Panc1 (cell line): ENCODE data around the gene ITGB1. TPM values are rescaled to one million over a fixed set of nuclear protein-coding genes. Genes with fewer than 3 reads are reported as not detected.

ENCODE experiments used
- ATAC-seq: fragments of 200-7000 bp; cut with Tn5 transposase; 2 replicates; pipeline ENCODE4 v1.9.1; 2020; ENCODE audit warnings: mild to moderate bottlenecking, moderate library complexity
- BruUV-seq: library from RNA; stranded (reverse); fragments of 400-500 nt; replicated peaks from 2 replicates; lab custom pipeline; 2021; lab: Mats Ljungman, UMichigan
- CTCF ChIA-PET: fragments of 300-600 bp; sonication (Branson Sonifier 250); formaldehyde crosslinking; loops from one replicate; lab custom pipeline; 2022; ENCODE audit warnings: antibody characterized with exemption; lab: Charles Lee
- POLR2A ChIA-PET: fragments of 300-600 bp; sonication (Branson Sonifier 250); formaldehyde crosslinking; loops from one replicate; lab custom pipeline; 2022; ENCODE audit warnings: antibody characterized with exemption; lab: Charles Lee
- DNase-seq: peaks from one replicate; pipeline ENCODE4 v3.0.0-alpha.2; 2010; ENCODE audit warnings: low read depth, low spot score
- H3K27ac ChIP-seq: 2 replicates; pipeline ENCODE4 v1.5.1; 2011; ENCODE audit warnings: mild to moderate bottlenecking, low read length, inconsistent platforms
- H3K27me3 ChIP-seq: fragments of 200-500 bp; sonication (Bioruptor generic); 2 replicates; pipeline ENCODE4 v1.6.0; 2014; ENCODE audit warnings: low read length, inconsistent platforms; ENCODE audit not compliant: control insufficient read depth, insufficient read depth
- H3K36me3 ChIP-seq: fragments of 200-500 bp; sonication (Bioruptor generic); 2 replicates; pipeline ENCODE4 v1.5.1; 2014; ENCODE audit warnings: inconsistent platforms, mild to moderate bottlenecking, low read length, moderate library complexity; ENCODE audit not compliant: control insufficient read depth, insufficient read depth
- H3K4me1 ChIP-seq: 2 replicates; pipeline ENCODE4 v1.5.1; 2011; ENCODE audit warnings: inconsistent platforms, mild to moderate bottlenecking, low read length, moderate library complexity; ENCODE audit not compliant: control insufficient read depth, insufficient read depth
- H3K4me3 ChIP-seq, 2 experiments: 2 replicates each; pipeline ENCODE4 v1.5.1; 2011 to 2012; ENCODE audit warnings: low read depth in 2 of 2, low read length in 2 of 2, mild to moderate bottlenecking in 2 of 2, inconsistent platforms in 1 of 2, moderate library complexity in 1 of 2
- H3K9me3 ChIP-seq: fragments of 200-500 bp; sonication (Bioruptor generic); 2 replicates; pipeline ENCODE4 v1.5.1; 2014; ENCODE audit warnings: low read depth, mild to moderate bottlenecking, inconsistent platforms, low read length, moderate library complexity; ENCODE audit not compliant: control insufficient read depth, insufficient read depth
- POLR2AphosphoS5 ChIP-seq: IDR thresholded peaks from 2 replicates; pipeline ENCODE4 v1.6.1; 2012; ENCODE audit warnings: mild to moderate bottlenecking, low read depth, low read length, moderate library complexity
- SIN3A ChIP-seq: IDR thresholded peaks from 2 replicates; pipeline ENCODE4 v1.6.1; 2012; ENCODE audit warnings: low read depth, mild to moderate bottlenecking, low read length, moderate library complexity, borderline replicate concordance; ENCODE audit not compliant: insufficient read depth
- TCF7L2 ChIP-seq: IDR thresholded peaks from 2 replicates; pipeline ENCODE4 v1.6.1; 2011; ENCODE audit warnings: mild to moderate bottlenecking, low read depth, low read length, inconsistent platforms
- in situ Hi-C: cut with HindIII; loops from 2 replicates; pipeline ENCODE4 v1.10.0; 2016; ENCODE audit warnings: low sequenced_read_pairs, low pct_unique_long_range_greater_than_20kb
- intact Hi-C: fragments of 100-400 bp; cut with micrococcal nuclease; formaldehyde crosslinking; loops from one replicate; pipeline ENCODE4 v1.10.0; 2022; ENCODE audit not compliant: unreplicated experiment
- total RNA-seq: library from RNA; stranded (reverse); gene quantifications from one replicate; pipeline ENCODE4 v1.2.1, GENCODE V29; 2021; ENCODE audit not compliant: unreplicated experiment
- TF ChIP-seq, protein P1 (sequence below): fragments of 450-650 bp; IDR thresholded peaks from 2 replicates; pipeline ENCODE4 v1.5.1; 2017; ENCODE audit warnings: mild to moderate bottlenecking
- TF ChIP-seq, protein P2 (sequence below), 2 experiments: IDR thresholded peaks; 2 replicates each; pipeline ENCODE4 v1.6.1; 2011 to 2012; ENCODE audit warnings: low read depth in 2 of 2, control low read depth in 1 of 2, low read length in 1 of 2, mild to moderate bottlenecking in 1 of 2, moderate library complexity in 1 of 2; ENCODE audit not compliant: insufficient read depth in 1 of 2

The ITGB1 gene
- total RNA-seq, 1 experiment from 2014 or later = 803 TPM

DNA sequence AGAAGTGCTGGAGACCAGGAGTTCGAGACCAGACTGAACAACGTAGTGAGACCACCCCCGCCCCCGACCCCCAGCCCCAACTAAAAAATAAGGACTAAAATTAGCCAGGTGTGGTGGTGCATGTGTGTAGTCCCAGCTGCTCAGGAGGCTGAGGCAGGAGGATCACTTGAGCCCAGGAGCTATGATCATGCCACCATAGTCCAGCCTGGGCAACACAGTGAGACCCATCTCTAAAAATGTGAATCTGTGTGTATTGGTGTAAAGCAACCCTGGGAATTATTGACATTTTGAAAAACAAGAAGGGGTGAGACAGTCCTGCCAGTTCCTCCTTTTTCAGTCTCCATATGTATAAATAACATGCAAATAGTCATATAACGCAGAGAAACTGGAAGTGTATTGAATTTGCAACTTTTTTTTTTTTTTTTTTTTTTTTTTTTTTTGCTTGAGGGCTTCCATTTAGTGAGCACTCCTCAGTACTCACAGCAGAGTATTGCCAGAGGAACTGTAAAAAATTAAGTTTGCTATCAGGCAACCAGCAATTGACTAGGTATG, 3.4 kb upstream of the ITGB1 start:
- no TSS peak for BruUV-seq
- in situ Hi-C loops = no loop called here
- Histone ChIP-seq H3K36me3 (peaks cover 4% of the 10 kb centered on the region; the same call in 1 of the 2 replicates), H3K4me3 (no peak overlapping the region), H3K4me1 (peaks cover 34% of the 10 kb centered on the region), H3K9me3 (no peaks in the 10 kb centered on the region; the same call in 1 of the 2 replicates), H3K27me3 (no peaks in the 10 kb centered on the region), H3K27ac (peak overlapping the region; percentile 100)
- CTCF ChIA-PET = interaction anchor here (0.5 to 0.8 kb wide), 2 partner anchors 16 to 49 kb away, joined by 3 to 4 read pairs; no protein-coding TSS in a partner anchor
- DNase-seq = no peak
- POLR2A ChIA-PET = no interaction called here
- intact Hi-C loops = loop anchor here (5.0 kb wide), 1 partner anchor 46 kb away; no protein-coding TSS in a partner anchor
- TF ChIP-seq POLR2AphosphoS5 (no peak), TCF7L2 (no peak), SIN3A (no peak)
- TF ChIP-seq, protein P1, sequence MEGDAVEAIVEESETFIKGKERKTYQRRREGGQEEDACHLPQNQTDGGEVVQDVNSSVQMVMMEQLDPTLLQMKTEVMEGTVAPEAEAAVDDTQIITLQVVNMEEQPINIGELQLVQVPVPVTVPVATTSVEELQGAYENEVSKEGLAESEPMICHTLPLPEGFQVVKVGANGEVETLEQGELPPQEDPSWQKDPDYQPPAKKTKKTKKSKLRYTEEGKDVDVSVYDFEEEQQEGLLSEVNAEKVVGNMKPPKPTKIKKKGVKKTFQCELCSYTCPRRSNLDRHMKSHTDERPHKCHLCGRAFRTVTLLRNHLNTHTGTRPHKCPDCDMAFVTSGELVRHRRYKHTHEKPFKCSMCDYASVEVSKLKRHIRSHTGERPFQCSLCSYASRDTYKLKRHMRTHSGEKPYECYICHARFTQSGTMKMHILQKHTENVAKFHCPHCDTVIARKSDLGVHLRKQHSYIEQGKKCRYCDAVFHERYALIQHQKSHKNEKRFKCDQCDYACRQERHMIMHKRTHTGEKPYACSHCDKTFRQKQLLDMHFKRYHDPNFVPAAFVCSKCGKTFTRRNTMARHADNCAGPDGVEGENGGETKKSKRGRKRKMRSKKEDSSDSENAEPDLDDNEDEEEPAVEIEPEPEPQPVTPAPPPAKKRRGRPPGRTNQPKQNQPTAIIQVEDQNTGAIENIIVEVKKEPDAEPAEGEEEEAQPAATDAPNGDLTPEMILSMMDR = no peak
- TF ChIP-seq, protein P2, sequence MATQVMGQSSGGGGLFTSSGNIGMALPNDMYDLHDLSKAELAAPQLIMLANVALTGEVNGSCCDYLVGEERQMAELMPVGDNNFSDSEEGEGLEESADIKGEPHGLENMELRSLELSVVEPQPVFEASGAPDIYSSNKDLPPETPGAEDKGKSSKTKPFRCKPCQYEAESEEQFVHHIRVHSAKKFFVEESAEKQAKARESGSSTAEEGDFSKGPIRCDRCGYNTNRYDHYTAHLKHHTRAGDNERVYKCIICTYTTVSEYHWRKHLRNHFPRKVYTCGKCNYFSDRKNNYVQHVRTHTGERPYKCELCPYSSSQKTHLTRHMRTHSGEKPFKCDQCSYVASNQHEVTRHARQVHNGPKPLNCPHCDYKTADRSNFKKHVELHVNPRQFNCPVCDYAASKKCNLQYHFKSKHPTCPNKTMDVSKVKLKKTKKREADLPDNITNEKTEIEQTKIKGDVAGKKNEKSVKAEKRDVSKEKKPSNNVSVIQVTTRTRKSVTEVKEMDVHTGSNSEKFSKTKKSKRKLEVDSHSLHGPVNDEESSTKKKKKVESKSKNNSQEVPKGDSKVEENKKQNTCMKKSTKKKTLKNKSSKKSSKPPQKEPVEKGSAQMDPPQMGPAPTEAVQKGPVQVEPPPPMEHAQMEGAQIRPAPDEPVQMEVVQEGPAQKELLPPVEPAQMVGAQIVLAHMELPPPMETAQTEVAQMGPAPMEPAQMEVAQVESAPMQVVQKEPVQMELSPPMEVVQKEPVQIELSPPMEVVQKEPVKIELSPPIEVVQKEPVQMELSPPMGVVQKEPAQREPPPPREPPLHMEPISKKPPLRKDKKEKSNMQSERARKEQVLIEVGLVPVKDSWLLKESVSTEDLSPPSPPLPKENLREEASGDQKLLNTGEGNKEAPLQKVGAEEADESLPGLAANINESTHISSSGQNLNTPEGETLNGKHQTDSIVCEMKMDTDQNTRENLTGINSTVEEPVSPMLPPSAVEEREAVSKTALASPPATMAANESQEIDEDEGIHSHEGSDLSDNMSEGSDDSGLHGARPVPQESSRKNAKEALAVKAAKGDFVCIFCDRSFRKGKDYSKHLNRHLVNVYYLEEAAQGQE (IDR thresholded peaks at IDR 0.05; ENCODE audit: insufficient read depth in 1 of 2, low read depth in 2 of 2, low read length in 1 of 2) = no peak
- no peak; the same call in 1 of the 2 replicates for ATAC-seq

DNA sequence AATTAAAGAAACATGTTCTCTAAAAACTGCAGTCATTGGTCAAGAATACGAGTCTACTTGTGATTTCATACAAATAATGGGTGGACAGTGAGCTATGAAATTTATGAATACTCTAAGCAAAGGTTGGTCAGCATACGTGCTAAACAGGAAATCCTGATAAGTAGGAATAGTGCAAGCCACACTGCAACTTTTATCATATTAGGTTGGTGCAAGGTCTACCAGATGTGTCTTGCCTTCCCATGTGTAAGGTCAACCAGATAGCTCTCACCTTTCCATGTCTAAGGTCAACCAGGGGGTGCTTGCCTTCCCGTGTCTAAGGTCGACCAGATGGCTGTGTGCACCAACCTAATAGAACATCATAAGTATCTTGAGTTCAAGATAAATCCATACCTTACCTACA, 2.0 kb upstream of the ITGB1 start:
- Histone ChIP-seq H3K27me3 (no peaks in the 10 kb centered on the region), H3K36me3 (peaks cover 4% of the 10 kb centered on the region), H3K9me3 (no peaks in the 10 kb centered on the region), H3K4me1 (peaks cover 34% of the 10 kb centered on the region), H3K4me3 (peak overlapping the region; percentile 77 to 89), H3K27ac (peak overlapping the region; percentile 100)
- CTCF ChIA-PET = interaction anchor here (1.6 kb wide), 1 partner anchor 49 kb away, joined by 4 read pairs; no protein-coding TSS in a partner anchor
- BruUV-seq = no TSS peak
- ATAC-seq (no peak), DNase-seq (no peak)
- in situ Hi-C loops = no loop called here
- POLR2A ChIA-PET = interaction anchor here (1.0 to 1.9 kb wide), 3 partner anchors 11 to 20 kb away, joined by 3 to 12 read pairs (median 5); no protein-coding TSS in a partner anchor
- TF ChIP-seq TCF7L2 (no peak), POLR2AphosphoS5 (peak; percentile 68)
- intact Hi-C loops = loop anchor here (5.0 kb wide), 1 partner anchor 47 kb away; no protein-coding TSS in a partner anchor
